ENCODE data around the gene ELAC2.

The ELAC2 gene

GRCh38 chr17:13047011-13047606 lies 29.3 kb upstream of the ELAC2 start:
- Histone ChIP-seq H3K27ac (no peak overlapping the region), H3K27me3 (peaks cover 0 to 51% of the 10 kb centered on the region in 2 donors), H3K9me3 (no peaks in the 10 kb centered on the region), H3K4me3 (no peak overlapping the region), H3K36me3 (no peaks in the 10 kb centered on the region), H3K4me1 (no peaks in the 10 kb centered on the region)
- TF ChIP-seq, protein P1, sequence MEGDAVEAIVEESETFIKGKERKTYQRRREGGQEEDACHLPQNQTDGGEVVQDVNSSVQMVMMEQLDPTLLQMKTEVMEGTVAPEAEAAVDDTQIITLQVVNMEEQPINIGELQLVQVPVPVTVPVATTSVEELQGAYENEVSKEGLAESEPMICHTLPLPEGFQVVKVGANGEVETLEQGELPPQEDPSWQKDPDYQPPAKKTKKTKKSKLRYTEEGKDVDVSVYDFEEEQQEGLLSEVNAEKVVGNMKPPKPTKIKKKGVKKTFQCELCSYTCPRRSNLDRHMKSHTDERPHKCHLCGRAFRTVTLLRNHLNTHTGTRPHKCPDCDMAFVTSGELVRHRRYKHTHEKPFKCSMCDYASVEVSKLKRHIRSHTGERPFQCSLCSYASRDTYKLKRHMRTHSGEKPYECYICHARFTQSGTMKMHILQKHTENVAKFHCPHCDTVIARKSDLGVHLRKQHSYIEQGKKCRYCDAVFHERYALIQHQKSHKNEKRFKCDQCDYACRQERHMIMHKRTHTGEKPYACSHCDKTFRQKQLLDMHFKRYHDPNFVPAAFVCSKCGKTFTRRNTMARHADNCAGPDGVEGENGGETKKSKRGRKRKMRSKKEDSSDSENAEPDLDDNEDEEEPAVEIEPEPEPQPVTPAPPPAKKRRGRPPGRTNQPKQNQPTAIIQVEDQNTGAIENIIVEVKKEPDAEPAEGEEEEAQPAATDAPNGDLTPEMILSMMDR (IDR thresholded peaks at IDR 0.05), result no peak
- intact Hi-C loops (cut with DNase I; ENCODE audit: low total_unique reads), result no loop called here
- DNase-seq, result peak in 1 of 2 donors; percentile 17

GRCh38 chr17:13046361-13046760 lies 28.5 kb upstream of the ELAC2 start:
- no peaks in the 10 kb centered on the region for H3K4me1 ChIP-seq
- no peaks in the 10 kb centered on the region for H3K9me3 ChIP-seq
- TF ChIP-seq, protein P1 (IDR thresholded peaks at IDR 0.05), result no peak
- intact Hi-C loops (cut with DNase I; ENCODE audit: low total_unique reads), result no loop called here
- H3K27me3 ChIP-seq, result peaks cover 0 to 54% of the 10 kb centered on the region in 2 donors
- no peak overlapping the region for H3K27ac ChIP-seq
- H3K4me3 ChIP-seq, result no peak overlapping the region
- H3K36me3 ChIP-seq, result no peaks in the 10 kb centered on the region
- no peak for DNase-seq

GRCh38 chr17:13044572-13045065 lies 26.8 kb upstream of the ELAC2 start:
- TF ChIP-seq, protein P1 (IDR thresholded peaks at IDR 0.05), result no peak
- H3K27ac ChIP-seq, result no peak overlapping the region
- no peaks in the 10 kb centered on the region for H3K9me3 ChIP-seq
- no peaks in the 10 kb centered on the region for H3K36me3 ChIP-seq
- H3K4me3 ChIP-seq, result no peak overlapping the region
- H3K27me3 ChIP-seq, result peaks cover 0 to 53% of the 10 kb centered on the region in 2 donors
- intact Hi-C loops (cut with DNase I; ENCODE audit: low total_unique reads), result no loop called here
- no peaks in the 10 kb centered on the region for H3K4me1 ChIP-seq
- DNase-seq, result no peak

DNA sequence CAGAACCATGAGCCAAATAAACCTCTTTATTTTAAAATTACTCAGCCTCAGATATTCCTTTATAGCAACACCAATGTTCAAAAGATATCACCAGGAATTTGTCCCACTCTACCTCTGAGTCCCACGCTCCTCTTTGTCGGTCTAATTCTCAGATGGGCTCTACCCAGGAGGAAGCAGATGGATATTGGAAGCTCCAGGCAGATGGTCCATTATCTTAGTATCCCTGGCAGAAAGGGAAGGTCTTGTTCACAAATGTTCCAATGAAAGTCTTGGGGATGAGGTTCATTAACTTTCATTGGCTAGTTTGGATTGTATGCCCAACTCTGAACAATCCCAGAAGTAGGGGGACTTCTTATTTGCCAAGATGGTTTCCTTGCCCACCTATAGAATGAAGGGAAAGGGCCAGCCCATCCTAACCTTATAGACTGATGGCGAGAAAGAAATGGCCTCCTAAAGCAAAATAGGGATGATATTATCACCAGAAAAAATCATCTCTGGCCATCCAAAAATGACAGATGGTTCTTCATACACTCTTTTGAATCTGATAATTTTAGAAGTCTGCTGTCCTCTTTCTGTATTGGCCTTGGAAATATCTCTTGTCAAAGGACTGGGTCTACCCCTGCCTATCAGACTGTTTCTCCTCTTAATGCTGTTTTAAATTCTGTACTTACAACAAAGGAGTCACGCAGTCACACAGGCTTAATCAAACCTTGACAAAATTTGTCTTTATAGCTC lies 21.3 kb upstream of the ELAC2 start:
- TF ChIP-seq, protein P1 (IDR thresholded peaks at IDR 0.05), result no peak
- Histone ChIP-seq H3K4me1 (no peaks in the 10 kb centered on the region), H3K9me3 (peaks cover 0 to 19% (median 5%) of the 10 kb centered on the region in 3 donors), H3K4me3 (no peak overlapping the region), H3K27ac (no peak overlapping the region), H3K27me3 (peaks cover 0 to 24% of the 10 kb centered on the region in 2 donors), H3K36me3 (no peaks in the 10 kb centered on the region)
- intact Hi-C loops (cut with DNase I; ENCODE audit: low total_unique reads), result no loop called here
- no peak for DNase-seq

DNA sequence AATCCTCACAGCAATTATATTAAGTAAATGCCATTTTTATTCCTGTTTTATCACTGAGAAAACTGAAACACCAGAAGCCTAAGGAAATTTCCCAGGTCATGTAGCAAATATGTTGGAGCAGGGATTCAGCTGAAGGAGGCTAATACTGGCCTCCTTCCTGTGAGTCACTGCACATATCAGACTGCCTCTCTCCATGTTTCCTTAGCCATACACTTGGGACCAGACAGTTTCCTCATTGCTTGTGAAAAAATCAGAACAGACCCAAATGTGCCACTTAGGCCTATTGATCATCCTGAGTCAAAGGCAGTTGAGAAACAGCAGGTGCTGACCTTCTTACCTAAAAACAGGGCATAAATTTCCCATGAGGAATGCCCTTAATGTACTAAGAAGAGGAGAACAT lies 18.9 kb upstream of the ELAC2 start:
- no peak overlapping the region for H3K4me3 ChIP-seq
- no peaks in the 10 kb centered on the region for H3K36me3 ChIP-seq
- H3K9me3 ChIP-seq, result peaks cover 0 to 19% (median 5%) of the 10 kb centered on the region in 3 donors
- TF ChIP-seq, protein P1 (IDR thresholded peaks at IDR 0.05), result no peak
- H3K27ac ChIP-seq, result no peak overlapping the region
- intact Hi-C loops (cut with DNase I; ENCODE audit: low total_unique reads), result no loop called here
- peaks cover 0 to 7% of the 10 kb centered on the region in 2 donors for H3K27me3 ChIP-seq
- DNase-seq, result no peak
- H3K4me1 ChIP-seq, result no peaks in the 10 kb centered on the region

Data from tibial artery (tissue), 4 donors.